Inflammatory macrophage treated with lipopolysaccharide for 1 hour (primary cell): ENCODE measurements around the gene NLGN1.

ENCODE experiments used
- DNase-seq, 2 donors: peaks; one replicate each; pipeline ENCODE4 v3.0.0-alpha.2; 2020 to 2022

The NLGN1 gene

DNA sequence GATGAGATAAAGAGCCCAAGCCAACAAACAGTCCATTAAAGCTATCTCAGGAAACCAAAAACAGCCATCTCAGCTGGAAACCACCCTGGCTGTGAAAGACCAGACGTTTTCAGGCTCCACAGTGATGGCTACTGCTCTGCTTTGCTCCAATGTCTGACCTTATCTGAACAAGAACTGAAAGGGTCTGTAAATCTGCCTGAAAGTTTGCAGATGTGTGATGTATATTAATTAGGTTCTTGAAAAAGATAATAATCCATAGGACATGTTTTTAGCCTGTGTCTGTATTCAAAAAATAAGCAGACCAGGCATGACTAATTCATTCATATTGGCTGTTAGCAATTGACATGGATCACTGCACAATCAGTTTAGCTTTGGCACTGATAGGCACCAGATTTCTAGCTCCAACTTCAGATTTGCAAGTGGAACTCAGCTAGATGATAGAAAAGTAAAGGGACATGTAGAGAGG lies 850.2 kb downstream of the NLGN1 start:
- no peak for DNase-seq

DNA sequence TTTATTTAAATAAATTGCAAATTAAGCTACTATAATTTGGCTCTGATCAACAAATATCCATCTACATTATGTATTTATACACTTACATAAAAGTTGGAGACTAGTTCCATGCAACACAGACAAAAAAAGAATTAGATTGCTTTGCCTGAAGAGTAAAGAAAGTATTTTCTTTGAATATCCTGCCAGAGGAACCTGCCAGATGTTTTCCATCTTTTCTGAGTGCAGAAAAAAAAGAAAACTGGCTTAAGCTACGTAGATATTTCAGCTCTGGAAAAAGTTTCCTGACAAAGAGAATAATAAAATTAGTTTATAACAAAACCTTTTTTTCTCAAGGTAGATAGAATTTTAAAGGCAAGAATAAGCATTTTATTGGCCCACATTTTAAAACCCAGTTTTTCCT lies 854.1 kb downstream of the NLGN1 start:
- no peak for DNase-seq

DNA sequence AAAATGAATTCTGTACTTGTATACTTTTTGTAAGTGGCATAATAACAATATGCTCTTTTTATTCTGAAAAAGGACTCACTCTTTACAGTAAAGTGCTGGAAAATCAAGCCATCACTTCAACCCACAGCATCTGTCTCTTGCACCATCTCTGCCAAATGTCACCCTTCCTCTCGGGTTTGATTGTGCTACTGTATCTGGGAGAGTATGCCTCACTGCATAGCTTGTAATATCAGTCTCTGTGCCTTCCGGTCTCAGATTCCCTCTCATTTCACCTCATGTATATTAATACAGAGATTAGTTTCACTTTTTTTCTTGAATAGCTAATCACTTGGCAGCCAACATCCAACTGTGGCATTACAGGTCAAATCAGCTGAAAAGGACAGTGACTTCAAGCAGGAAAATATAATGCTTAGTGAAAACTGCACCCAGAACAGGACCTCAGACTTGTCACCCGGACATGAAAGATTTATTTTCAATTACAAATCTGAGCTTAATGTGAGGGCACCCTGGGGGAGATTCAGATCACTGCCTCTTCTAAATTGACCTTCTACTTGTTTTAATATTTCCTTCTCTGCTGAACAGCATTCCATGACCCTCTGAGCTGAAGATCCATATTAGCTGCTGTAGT lies 855.8 kb downstream of the NLGN1 start:
- no peak for DNase-seq

DNA sequence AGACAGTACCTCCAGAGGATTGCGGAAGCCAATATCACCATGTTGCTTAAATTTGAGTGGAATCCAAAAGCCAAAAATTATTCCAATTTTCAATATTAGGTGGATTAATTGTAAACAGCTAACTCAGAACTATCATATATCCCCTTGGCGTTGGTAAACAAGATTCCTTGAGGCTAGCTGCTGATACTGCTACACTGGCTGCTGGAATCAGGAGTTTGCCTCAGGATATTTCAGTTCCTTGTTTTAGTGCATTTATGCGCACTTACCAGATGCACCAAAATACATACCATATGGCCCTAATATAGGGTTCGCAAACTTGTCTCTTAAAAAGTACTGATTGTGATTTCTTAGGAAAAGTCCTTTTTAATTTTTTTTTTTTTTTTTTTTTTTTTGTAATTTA lies 856.4 kb downstream of the NLGN1 start:
- DNase-seq = no peak

GRCh38 chr3:174255454-174255853 lies 857.9 kb downstream of the NLGN1 start:
- DNase-seq = no peak

DNA sequence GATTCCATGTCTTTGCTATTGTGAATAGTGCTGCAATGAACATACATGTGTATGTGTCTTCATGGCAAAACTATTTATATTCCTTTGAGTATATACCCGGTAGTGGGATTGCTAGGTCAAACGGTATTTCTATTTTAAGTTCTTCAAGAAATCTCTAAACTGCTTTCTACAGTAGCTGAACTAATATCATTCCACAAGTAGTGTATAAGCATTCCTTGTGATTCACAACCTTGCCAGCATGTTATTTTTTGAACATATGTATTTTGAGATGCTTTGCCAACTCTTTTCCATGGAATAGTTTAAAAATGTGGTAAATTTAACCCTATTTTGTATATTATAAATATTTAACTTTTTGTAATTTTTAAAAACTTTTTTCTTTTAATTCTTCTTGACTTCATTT lies 868.9 kb downstream of the NLGN1 start:
- no peak for DNase-seq

DNA sequence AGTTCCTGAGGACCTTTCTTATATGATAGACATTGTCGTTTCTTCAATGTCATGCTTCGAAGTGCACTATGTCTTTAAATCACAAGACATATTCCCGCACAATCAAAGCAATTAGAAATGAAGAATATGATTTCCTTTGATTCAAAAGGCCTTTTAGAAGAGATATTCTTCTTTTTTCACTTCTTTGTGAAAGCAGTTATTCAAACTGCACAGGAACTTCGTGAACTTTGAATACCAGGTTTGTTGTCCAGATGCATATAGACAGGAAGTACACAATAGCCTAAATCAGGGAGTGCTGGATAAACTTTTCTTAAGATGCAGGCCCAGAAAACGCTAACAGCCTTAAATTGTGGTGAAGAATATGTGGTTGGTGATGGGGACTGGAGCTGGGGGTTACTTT lies 870.5 kb downstream of the NLGN1 start:
- no peak for DNase-seq

DNA sequence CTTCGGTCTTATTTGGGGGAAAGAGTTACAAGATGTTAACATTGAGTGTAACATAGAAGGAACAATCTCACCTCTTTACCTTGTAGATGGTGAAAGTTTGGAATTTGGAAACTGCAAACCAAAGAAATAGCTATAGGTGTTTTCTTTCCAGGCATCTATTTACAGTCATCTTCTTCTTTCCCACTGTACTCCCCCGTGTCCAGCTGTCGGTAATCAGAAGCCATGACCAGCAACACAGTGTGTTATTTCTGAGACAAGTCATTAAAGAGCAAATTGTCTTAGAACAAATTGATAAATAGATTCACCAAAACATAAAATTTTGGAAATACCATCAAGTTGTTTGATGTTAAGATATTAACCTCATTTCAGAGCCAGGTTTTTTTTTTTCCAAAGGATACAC lies 871.0 kb downstream of the NLGN1 start:
- DNase-seq = no peak

DNA sequence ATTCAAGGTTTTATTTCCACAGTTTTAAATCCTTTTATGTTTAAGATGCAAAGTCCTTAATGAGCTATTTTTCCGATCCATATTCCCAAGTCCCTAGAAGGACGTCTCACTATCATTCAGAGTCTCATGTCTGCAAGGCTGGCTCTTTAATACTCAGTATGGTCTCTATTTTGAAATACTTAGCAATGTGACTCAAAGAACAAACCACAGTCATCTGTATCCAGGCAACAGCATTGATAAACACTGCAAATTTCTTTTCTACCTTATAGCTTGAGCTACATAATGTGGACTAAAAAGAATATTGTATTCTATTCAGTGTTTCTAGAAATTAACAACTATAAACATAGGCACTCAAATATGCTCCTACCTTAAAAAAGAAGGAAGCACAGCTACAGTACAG lies 873.3 kb downstream of the NLGN1 start:
- DNase-seq = no peak

- no peak for DNase-seq
These were observed 877.8 kb downstream of the NLGN1 start for GRCh38 chr3:174275336-174275735.

- DNase-seq = no peak
These were observed 879.3 kb downstream of the NLGN1 start for GRCh38 chr3:174276826-174277225.

DNA sequence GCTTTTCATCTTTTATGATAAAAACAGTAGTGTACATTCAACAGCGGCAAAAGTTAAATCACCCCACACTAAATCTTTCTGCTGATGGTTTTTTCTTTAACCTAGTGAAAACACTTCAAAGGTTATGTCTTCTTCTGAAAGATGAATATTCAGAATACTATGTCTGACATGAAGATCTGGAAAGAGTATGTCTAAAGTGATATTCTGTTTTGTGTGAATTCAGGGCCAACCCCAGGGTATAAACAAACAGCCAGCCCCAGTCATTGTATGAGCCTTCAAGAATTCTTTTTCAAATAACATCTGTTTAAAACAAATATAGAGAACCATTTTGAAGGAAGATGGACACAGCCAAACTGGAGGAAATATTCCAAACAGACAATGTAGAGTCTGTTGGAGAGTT lies 880.5 kb downstream of the NLGN1 start:
- DNase-seq = no peak

- DNase-seq = no peak
These were observed 882.6 kb downstream of the NLGN1 start for GRCh38 chr3:174280186-174280585.

DNA sequence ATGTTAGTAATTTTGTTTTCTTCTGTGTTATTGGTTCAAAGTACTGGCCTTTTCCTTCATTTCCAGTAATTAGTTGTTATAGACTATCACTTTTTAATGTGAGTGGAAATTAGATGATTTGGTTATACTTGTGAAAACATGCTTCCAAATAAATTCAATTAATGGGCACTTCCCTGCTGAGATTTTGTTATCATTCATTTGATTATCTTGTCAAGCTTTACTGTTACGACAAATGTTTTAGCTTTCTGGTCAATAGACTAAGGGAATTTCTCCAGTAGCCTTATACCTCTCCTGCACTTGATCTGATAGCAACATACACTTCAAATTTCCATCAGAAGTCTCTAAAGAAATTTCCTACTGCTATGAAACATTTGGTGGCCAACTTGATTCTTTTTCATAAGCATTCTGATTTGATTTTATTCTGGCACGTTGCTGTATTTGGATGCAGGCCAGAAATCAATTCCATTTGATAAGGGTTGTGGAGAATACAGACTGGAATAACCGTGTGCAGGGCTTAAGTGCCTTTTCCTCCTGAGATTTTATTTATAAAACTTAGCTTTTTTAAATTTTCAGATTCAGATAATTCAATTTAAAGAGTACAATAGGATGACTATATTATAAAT lies 887.8 kb downstream of the NLGN1 start:
- DNase-seq = no peak

DNA sequence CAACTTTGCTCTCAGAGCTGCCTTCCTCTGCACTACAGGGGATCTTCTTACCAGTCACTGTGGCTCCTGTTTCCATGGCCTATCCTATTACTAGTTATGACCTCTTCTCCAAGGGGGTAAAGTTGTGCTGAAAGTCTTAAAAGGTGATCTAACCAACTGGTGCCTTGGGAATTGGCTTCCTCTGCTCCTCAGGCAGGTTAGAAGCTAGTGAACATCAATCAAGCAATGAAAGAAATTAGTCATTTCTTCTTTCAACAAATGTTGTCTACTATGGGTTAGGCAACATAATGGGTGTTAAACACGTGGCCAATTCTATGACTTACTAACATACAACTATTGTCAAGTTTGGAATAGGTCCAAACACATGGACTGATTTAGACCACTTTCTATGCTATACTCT lies 890.2 kb downstream of the NLGN1 start:
- DNase-seq = no peak

GRCh38 chr3:174294616-174295015 lies 897.1 kb downstream of the NLGN1 start:
- DNase-seq = no peak

- no peak for DNase-seq
These were observed 898.0 kb downstream of the NLGN1 start for GRCh38 chr3:174295306-174296092.

DNA sequence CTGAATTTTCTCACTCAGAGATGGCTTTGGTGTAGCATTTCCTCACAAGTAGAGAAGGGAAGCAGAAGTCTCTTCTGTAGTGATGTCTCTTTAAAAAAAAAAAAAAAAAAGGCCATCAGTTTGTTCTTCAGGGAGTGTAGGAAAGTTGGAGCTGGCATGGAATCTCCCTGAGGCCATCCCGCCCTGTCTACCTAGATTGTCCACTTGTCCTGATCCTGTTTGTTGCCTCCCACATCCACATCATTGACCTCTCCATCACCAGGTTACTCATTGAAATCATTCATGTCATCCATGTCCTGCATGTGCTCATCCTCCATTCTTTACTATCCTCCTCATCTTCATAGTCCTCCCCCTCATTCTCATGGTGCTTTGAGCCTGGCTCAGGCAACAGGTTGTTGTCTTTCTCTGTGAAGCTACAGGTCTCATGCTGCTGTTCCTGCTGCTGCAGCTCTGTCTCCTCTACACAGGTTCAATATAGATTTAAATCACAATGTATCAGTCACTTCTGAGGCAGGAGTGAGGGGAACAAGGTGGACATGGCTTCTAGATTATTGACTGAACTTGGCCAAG lies 905.3 kb downstream of the NLGN1 start:
- DNase-seq = no peak

- DNase-seq = no peak
These were observed 906.5 kb downstream of the NLGN1 start for GRCh38 chr3:174303907-174304560.

GRCh38 chr3:174308736-174309135 lies 911.2 kb downstream of the NLGN1 start:
- DNase-seq = no peak

DNA sequence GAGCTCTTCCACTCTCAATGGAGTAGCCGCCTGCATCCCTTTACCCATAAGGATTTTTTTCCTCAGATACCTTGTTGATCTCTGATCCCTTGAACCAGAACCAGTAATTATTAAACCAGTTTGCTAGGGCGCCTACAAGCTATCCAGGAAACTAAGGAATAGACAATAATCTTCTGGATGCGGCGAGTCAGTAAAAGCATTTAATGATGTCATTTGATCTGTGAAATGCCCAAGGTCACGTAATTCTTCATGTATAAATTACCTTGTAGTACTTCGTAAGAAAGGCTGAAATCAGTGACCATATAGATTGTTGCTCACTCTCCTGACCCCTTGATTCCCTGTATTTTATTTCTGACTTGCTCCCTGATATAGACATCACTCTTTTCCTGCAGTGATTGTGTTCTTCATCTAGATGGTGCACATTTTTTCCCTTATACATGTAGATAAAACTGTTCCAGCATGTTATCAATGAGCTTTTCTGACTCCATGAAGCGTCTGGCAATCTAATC lies 913.0 kb downstream of the NLGN1 start:
- DNase-seq = no peak

DNA sequence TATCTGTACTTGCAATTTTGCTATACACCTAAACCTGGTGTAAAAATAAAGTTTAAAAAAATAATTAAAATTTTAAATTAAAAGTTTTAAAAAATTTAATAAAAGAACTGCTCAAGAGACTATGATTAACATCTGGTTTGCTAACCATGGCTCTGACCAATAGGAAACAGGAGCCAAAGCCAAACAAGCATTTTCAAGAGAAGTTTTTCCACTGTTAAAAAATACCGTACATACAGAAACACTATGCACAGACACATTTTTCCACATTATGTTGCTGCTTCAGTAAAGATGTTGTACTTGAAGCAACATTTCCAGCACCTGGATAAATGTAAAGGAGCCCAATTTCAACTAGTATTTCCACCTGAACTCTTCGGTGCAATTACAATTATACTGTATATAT lies 917.7 kb downstream of the NLGN1 start:
- no peak for DNase-seq

GRCh38 chr3:174317005-174317404 lies 919.5 kb downstream of the NLGN1 start:
- DNase-seq = no peak
